Keratinocyte (primary cell): ENCODE measurements around the gene USP48.

Source experiments
- EZH2 ChIP-seq: IDR thresholded peaks from one replicate; pipeline ENCODE4 v1.6.1; 2012; ENCODE audit warnings: inconsistent platforms, mild to moderate bottlenecking, low read length, moderate library complexity
- TF ChIP-seq, protein P1 (sequence below), 3 experiments: IDR thresholded peaks in 1 of 3; conservative IDR thresholded peaks in 1 of 3; optimal IDR thresholded peaks in 1 of 3; 2 replicates in 2 of 3; 3 replicates in 1 of 3; pipeline versions ENCODE3 to v1.5.1; 2011; ENCODE audit warnings: low read length in 3 of 3, mild to moderate bottlenecking in 3 of 3, moderate library complexity in 2 of 3, control low read depth in 1 of 3, inconsistent platforms in 1 of 3; ENCODE audit not compliant: insufficient read depth in 2 of 3; ENCODE audit errors: extremely low read depth in 1 of 3

DNA sequence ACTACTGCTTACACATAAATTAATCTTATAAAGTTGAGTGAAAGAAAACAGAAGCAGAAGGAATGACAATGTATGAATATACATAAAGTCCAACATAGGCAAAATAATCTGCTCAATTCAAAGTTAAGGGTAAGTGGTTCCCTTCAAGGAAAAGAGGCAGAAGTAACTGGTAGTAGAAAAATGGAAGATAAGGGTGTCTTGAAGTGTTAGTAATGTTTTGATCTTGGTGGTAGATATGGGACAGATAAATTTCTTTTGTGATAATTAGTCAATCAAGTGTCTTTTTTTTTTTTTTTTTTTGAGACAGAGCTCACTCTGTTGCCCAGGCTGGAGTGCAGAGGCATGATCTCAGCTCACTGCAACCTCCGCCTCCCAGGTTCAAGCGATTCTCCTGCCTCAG lies 12.7 kb downstream of the USP48 start:
- TF ChIP-seq, protein P1, sequence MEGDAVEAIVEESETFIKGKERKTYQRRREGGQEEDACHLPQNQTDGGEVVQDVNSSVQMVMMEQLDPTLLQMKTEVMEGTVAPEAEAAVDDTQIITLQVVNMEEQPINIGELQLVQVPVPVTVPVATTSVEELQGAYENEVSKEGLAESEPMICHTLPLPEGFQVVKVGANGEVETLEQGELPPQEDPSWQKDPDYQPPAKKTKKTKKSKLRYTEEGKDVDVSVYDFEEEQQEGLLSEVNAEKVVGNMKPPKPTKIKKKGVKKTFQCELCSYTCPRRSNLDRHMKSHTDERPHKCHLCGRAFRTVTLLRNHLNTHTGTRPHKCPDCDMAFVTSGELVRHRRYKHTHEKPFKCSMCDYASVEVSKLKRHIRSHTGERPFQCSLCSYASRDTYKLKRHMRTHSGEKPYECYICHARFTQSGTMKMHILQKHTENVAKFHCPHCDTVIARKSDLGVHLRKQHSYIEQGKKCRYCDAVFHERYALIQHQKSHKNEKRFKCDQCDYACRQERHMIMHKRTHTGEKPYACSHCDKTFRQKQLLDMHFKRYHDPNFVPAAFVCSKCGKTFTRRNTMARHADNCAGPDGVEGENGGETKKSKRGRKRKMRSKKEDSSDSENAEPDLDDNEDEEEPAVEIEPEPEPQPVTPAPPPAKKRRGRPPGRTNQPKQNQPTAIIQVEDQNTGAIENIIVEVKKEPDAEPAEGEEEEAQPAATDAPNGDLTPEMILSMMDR (optimal IDR thresholded peaks at IDR 0.05 in 1 of 3, IDR thresholded peaks at IDR 0.05 in 1 of 3, conservative IDR thresholded peaks at IDR 0.05 in 1 of 3; ENCODE audit: extremely low read depth in 1 of 3, insufficient read depth in 2 of 3, low read length in 3 of 3) = no peak
- TF ChIP-seq EZH2 = no peak
